ENCODE results near the gene HDHD3.
"Not testable (repeated sequence)": the region's sequence is repeated elsewhere in the genome, so short reads cannot be mapped to it uniquely, and the experiment has no call there.

The HDHD3 gene

DNA sequence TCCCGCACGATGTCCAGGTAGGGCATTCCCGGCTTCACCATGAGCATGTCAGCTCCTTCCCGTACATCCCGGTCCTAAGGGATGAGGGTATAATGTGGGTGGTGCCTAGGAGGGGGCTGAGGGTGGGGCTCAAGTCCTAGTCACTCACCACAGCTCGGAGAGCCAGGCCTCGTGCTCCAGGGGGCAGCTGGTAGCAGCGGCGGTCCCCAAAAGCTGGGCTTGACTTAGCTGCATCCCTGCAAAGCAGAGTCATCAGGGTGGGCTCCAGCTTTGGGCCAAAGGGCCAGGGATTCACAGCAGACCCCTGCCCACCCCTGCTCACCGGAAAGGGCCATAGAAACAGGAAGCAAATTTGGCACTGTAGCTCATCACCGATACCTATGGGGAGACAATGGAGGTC is 12.7 kb upstream of the HDHD3 start:
- DNase-seq (ENCODE audit: low spot score): no peak

DNA sequence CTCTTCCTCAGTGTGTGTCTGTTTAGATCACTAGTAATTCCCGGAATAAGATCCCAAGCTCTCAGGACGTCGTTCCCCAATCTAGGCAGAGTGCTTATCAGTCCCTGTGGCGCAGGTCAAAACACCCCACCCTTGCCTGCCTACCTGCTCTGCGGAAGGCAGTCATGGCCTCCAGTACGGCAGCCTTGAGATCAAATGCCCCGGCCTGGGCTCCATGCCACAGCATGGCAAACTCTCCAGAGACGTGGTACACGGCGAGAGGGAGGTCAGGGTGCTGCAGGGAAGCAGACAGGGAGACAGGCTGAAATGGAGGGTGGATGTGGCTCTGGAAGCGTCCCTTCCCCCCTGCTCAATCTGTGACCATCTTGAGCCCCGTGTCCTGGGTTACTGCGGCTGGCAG is 12.0 kb upstream of the HDHD3 start:
- no peak for DNase-seq (ENCODE audit: low spot score)

DNA sequence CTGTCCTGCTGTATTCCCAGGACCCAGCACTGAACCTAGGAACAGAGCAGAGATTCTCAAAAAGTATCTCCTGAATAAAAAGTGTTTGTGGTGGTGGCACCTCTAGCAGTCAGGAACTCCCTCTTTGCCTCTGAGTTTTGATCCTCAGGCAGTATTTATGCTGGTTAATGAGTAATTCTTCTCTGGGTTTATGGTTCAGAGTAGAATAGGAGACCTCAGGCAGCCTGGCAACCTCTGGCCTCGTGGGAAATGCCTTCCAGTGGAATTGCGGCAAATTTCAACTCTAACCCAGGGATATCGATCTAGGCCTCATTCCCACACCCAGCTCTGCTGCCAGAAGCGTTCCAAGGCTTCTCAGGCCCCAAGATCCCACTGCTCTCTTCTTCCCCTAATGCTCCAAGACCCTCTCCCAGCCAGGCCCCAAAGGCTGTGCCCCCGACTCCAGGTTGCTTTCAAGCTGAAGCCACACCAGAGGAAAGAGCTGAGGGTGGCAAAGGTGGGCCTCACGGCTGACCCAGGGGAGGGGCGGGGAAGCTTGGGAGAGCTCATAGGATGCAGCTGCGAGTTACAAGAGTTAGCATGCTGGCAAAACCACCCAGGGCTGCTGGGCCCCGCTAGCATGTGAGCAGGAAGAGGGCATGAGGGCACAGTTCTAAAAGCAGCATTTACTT is 10.9 kb upstream of the HDHD3 start:
- no peak for DNase-seq (ENCODE audit: low spot score)

- DNase-seq (ENCODE audit: low spot score): no peak
Observed at GRCh38 chr9:113386571-113387393, 10.0 kb upstream of the HDHD3 start.

- no peak for DNase-seq (ENCODE audit: low spot score)
Observed at GRCh38 chr9:113381909-113382411, 5.2 kb upstream of the HDHD3 start.

GRCh38 chr9:113381441-113381840 is 4.7 kb upstream of the HDHD3 start:
- DNase-seq (ENCODE audit: low spot score): not testable (repeated sequence)

DNA sequence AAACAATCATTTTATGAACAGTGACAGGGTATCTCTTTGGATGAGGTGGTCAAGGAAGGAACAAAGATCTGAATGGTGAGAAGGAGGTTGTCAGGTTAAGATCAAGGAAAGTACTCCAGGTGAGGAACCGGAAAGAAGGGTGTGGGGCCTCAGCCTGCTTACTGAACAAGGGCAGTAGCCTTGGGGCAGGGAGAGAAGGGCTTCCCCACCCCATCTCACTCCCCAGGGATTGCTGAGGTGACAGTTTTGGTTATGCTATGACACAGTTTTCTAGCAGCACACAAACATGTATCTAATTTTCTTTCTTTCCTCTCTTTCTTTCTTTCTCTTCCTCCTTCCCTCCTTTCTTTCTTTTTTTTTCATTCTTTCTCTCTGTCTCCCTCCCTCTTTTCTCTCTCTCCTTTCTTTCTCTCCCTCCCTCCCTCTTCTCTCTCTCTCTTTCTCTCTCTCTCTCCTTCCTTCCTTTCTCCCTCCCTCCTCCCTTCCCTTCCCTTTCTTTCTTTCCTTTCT is 4.1 kb upstream of the HDHD3 start:
- DNase-seq (ENCODE audit: low spot score): no peak

GRCh38 chr9:113379829-113380210 is 3.0 kb upstream of the HDHD3 start:
- not testable (repeated sequence) for DNase-seq (ENCODE audit: low spot score)

- DNase-seq (ENCODE audit: low spot score): not testable (repeated sequence)
Observed at GRCh38 chr9:113379094-113379828, 2.5 kb upstream of the HDHD3 start.

GRCh38 chr9:113375057-113376023 is 1.4 kb downstream of the HDHD3 start:
- DNase-seq (ENCODE audit: low spot score): no peak

GRCh38 chr9:113373676-113374392 is 3.0 kb downstream of the HDHD3 start:
- no peak for DNase-seq (ENCODE audit: low spot score)

DNA sequence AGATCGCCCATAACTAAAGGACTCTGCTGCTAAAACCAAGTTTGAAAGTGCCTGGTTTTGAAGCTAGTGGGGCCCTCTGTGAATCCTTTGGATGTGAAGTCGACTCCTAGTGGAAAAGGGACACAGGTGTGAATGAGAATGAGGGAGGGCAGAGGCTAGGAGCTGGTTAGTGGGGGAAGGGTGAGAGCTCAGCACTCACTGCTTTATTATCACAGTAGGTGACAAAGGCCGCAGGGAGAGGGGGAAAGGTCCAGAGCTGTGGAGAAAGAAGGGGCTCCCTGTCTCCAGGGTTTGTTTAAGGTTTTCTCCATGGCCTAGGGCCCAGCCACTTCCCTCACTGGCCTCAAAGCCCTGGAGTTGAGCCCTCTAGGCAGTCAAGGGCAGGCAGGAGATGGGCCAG is 3.5 kb downstream of the HDHD3 start:
- no peak for DNase-seq (ENCODE audit: low spot score)

GRCh38 chr9:113372059-113372458 is 4.7 kb downstream of the HDHD3 start:
- no peak for DNase-seq (ENCODE audit: low spot score)

DNA sequence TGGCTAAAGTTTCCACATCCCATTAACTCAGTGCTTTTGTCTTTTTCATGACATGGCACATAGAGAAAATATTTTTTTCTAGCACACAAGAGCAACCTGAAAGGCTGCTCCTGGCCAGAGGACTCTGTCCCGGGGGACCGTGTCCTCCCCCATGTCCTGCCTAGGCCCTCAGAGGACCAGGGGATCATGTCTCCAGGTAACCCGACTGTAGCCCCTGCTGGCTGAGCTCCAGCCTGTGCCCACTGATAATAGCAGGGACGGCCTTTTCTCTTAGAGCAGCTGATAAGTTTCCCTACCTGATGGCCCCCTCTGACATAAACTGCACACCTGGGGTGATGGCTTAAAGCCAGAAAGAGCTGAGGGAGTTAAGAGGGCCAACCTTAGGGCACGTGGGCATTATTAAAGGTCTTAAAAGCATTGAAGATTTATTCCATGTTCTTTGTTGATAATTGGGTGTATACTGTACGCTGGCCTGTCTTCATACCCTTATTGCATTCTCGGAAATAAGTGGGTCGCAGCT is 5.9 kb downstream of the HDHD3 start:
- DNase-seq (ENCODE audit: low spot score): no peak

- DNase-seq (ENCODE audit: low spot score): no peak
Observed at GRCh38 chr9:113369855-113370140, 7.0 kb downstream of the HDHD3 start.

DNA sequence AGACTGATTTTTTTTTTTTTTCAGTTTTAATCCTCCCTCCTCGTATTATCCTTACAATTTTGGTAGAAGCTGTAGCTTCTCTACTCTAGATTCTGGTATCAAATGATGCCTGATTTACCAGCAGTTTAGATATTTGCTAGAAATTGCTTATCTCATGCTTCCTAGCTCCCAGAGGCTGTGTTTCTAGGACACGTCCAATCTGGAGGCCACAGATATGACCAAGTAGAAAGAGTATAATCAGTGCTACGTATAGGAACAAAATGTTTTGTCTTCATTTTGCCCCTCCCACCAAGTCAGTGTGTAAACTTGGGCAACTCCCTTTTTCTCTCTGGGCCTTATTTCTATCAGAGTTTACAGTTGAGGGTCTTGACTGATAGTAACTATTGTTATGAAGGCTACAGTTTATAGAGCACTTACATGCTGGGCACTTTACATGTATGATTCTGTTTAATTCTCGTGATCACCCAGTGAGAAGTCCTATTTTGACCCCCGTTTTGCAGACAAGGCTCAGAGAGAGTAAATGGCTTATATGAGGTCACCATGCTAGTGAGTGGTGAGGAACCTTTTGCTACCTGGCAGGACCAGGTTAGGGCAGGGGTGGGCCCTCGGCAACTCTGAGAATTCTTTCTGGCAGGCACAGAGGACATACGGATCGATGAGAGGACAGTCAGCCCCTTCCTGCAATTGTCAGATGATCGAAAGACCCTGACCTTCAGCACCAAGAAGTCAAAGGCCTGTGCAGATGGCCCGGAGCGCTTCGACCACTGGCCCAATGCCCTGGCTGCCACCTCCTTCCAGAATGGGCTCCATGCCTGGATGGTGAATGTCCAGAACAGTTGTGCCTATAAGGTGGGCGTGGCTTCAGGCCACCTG is 7.6 kb downstream of the HDHD3 start:
- no peak for DNase-seq (ENCODE audit: low spot score)

GRCh38 chr9:113368348-113368981 is 8.3 kb downstream of the HDHD3 start:
- no peak for DNase-seq (ENCODE audit: low spot score)

DNA sequence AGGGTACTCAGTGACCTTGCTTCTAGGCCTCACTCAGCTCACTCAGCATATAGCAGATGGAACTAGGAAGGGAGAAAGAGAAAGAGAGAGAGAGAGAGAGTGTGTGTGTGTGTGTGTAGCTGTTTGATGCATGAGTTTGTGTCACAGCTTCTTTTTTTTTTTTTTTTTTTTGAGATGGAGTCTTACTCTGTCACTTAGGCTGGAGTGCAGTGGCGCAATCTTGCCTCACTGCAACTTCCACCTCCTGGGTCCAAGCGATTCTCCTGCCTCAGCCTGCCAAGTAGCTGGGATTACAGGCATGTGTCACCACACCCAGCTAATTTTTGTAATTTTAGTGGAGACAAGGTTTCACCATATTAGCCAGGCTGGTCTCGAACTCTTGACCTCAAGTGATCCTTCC is 11.1 kb downstream of the HDHD3 start:
- DNase-seq (ENCODE audit: low spot score): not testable (repeated sequence)

- DNase-seq (ENCODE audit: low spot score): no peak
Observed at GRCh38 chr9:113364951-113365350, 11.8 kb downstream of the HDHD3 start.

Data from CD4-positive, alpha-beta T cell treated with Interleukin-2 at 100 ng/mL for 4 hours (primary cell).